ENCODE results near the gene LINGO3.
"Not testable (repeated sequence)": the region's sequence is repeated elsewhere in the genome, so short reads cannot be mapped to it uniquely, and the experiment has no call there.

Gene LINGO3

GRCh38 chr19:2281265-2282061 is 26.5 kb downstream of the LINGO3 start:
- not testable (repeated sequence) for DNase-seq (ENCODE audit: low read depth)

DNA sequence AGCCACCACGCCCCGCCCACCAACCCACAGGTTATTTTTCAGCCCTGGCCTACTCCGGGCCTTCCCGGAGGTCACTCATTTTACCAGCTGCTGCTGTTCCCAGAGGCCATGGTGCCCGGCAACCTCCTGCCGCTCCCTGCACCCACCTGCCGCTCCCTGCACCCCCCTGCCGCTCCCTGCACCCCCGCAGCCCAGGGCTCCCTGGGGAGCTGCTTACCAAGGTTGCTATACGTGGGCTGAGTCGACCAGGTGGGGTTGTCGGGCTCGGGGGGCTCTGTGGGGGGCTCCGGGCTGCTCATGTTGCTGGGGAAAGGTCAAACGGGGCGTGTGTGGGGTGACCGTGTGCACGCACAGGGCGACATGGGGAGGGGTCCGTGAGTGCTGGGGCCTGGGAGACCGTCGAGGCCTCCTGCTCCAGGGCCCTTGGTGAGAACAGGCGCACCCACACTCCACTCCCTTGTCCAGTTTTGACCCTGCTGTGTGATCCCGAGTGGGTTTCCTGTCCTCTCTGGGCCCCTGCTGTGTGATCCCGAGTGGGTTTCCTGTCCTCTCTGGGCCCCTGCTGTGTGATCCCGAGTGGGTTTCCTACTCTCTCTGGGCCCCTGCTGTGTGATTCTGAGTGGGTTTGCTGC is 27.2 kb downstream of the LINGO3 start:
- DNase-seq (ENCODE audit: low read depth): no peak

DNA sequence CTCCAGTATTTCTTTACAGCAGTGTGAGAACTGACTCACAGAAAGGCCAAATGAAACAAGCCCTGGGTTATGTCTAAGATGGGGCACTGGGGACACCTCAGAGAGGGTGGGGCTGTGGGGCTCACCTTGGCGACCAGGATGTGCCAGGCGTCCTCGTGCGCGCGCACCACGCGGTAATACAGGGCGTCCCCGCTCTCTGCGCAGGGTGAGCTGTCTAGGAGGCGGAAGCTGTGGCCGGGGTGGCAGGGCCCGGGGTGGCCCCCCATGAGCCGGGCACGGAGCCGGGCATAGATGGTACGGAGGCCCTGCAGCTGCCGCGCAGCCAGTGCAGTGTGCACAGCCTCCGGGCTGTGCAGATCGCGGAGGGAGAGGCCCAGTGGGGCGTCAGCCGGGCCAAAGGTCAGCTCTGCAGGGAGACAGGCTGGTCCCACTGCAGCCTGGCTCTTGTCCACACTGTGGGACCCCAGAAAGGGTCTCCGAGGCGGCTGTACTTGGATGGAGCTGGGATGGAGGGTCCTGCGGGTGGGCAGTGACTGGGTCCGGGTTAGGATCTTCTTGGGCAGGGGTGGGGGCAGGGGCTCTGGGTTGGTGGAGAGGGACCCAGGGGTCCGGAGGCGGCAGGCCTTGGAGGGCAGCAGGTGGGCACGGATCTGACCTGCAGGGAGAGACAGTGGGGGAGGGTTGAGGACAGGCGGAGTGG is 29.3 kb downstream of the LINGO3 start:
- no peak for DNase-seq (ENCODE audit: low read depth)

DNA sequence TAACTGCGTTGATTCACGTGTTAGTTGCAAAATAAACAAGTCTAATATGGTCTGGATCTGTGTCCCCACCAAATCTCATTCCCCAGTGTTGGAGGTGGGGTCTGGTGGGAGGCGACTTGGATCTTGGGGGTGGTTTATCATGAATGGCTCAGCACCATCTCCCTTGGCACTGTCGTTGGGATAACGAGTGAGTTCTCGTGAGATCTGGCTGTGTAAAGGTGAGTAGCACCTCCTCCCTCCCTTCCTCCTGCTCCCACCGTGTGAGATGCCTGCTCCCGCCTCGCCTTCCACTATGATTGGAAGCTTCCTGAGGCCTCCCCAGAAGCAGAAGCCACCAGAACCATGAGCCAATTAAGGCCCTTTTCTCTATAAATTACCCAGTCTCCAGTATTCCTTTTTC is 30.8 kb downstream of the LINGO3 start:
- no peak for DNase-seq (ENCODE audit: low read depth)

GRCh38 chr19:2276429-2276986 is 31.4 kb downstream of the LINGO3 start:
- DNase-seq (ENCODE audit: low read depth): no peak

GRCh38 chr19:2275588-2276428 is 32.1 kb downstream of the LINGO3 start:
- DNase-seq (ENCODE audit: low read depth): no peak

GRCh38 chr19:2274931-2275535 is 32.9 kb downstream of the LINGO3 start:
- no peak for DNase-seq (ENCODE audit: low read depth)

DNA sequence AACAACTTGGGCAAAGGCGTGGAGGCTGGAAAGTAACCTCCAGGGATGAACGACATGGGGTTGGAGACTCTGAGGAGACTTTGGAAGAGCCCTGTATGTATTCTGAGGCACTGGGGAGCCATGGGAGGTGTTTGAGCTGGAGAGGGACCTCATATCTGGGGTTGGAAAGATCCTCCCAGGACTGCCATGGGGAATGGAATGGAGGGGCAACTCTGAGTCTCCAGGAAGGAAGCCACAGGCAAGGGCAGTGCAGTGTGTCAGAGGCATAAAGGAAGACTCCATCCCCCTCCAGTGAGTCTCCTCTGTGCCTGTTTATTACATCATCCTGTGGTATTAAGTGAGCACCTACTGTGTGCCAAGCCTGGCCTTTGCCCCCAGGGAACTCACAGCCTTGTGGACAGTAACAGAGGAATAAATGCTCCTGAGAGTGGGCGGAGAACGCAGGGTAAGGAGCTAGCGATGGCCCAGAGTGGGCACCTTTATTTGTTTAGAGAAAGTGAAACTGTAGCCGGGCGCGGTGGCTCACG is 33.7 kb downstream of the LINGO3 start:
- no peak for DNase-seq (ENCODE audit: low read depth)

DNA sequence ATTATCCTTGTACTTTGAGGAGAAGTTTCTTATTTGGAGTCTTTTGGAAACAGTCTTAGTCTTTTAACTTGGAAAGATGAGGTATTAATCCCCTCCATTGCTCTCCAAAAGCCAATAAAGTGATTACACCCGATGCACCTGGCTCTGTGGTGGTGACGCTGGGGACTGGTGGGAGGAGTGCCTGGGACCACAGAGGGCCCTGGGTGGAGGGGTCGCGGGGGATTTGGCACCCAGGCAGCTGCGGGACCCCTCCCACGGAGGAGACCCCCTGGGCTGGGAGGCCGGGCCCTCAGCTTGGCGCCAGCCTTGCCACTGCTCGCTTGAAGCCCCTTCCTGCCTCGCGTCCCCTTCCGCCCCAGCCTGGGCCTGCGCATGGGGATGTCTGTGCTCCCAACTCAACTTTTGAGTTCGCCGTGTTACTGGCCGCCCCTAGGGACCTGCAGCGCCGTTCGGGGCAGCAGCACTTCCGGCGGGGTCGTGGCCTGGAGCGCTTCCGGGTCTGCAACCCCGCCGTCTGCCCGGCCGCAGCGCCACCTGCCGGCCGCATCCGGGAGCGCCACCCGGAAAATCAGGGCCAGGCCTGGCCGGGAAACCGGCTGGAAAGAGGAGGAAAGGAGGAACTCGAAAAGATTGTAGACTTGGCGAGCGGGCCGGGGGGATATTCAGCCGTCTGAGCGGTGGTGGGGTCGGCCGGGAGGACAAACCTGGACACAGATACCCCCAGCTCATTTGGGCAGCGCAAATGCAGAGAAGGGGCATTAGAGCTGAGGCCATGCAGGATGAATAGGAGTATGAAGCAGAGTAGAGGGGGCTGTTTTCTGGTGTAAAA is 34.4 kb downstream of the LINGO3 start:
- no peak for DNase-seq (ENCODE audit: low read depth)

GRCh38 chr19:2271234-2272103 is 36.5 kb downstream of the LINGO3 start:
- no peak for DNase-seq (ENCODE audit: low read depth)

DNA sequence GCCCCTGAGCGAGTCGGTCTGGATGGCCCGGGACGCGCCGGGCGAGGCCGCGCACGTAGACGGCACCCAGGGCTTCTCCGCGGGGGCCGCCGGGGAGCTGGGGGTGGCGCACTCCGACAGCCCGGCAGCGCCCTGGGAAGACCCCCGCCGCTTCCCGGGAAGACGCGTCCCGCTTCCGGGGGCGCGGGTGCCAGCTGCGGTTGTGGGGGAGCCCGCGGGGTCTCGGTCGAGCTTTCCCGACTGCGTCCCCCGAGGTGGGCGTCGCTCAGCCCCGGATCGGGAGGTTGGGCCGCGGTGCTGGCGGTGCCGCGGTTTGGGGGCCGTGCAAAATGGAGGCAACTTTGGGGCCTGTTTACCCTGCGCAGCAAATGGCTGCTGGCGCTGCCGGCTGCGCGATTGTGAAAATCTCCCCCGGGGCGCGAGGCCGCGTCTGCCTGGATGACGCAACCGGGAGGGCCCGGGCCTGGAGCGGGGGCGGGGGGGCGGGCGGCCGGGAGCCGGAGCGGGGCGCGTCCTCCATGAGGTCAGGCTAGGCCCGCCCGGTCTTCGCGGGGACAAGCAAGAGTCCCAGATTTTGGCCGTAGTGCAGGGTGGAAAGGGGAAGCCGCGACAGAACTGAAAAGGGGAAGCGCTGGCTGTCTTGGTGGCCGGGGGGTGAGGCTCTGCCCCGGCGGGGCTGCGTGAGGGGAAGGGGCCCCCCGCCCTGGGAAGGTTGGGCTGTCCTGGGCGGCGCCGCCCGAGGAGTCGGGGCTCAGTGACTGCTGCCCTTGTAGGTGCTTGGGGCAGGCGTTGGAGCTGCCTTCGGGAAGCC is 37.3 kb downstream of the LINGO3 start:
- DNase-seq (ENCODE audit: low read depth): no peak

GRCh38 chr19:2270157-2270422 is 37.9 kb downstream of the LINGO3 start:
- no peak for DNase-seq (ENCODE audit: low read depth)

- peak; percentile 98 for DNase-seq (ENCODE audit: low read depth)
Observed at GRCh38 chr19:2269244-2270156, 38.5 kb downstream of the LINGO3 start.

DNA sequence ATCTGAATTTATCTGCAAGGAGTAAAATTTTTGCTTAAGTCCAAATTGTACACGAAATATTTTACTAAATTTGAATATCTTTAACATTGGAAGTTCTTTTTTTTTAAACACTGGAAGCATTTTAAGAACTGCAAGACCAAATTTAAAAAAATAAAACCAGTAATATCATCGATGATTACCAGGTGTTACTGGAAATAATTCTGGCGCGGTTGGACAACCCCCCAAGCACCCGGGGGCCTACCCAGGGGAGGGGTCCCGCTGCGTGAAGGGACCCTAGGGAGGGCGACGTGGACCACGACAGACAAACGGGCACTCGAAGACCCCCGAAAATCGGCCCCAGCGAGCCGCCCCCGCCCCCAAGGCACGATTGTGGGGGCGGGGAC is 39.1 kb downstream of the LINGO3 start:
- no peak for DNase-seq (ENCODE audit: low read depth)

GRCh38 chr19:2268480-2268830 is 39.5 kb downstream of the LINGO3 start:
- DNase-seq (ENCODE audit: low read depth): no peak

GRCh38 chr19:2266183-2266993 is 41.6 kb downstream of the LINGO3 start:
- no peak for DNase-seq (ENCODE audit: low read depth)
